GM19467 (cell line): ENCODE data around the gene PAM16.
"Not testable (repeated sequence)": the region's sequence is repeated elsewhere in the genome, so short reads cannot be mapped to it uniquely, and the experiment has no call there.

ENCODE experiments used
- ATAC-seq: cut with Tn5 transposase; IDR thresholded peaks from one replicate; pipeline ENCODE4 v1.9.1; 2021; ENCODE audit warnings: mild to moderate bottlenecking, moderate library complexity; ENCODE audit not compliant: unreplicated experiment

Gene PAM16

GRCh38 chr16:4337540-4338088 is 13.5 kb downstream of the PAM16 start:
- no peak for ATAC-seq

GRCh38 chr16:4336701-4337539 is 14.2 kb downstream of the PAM16 start:
- no peak for ATAC-seq

- no peak for ATAC-seq
Measured at GRCh38 chr16:4334724-4335495, 16.2 kb downstream of the PAM16 start.

GRCh38 chr16:4333714-4334113 is 17.4 kb downstream of the PAM16 start:
- ATAC-seq = not testable (repeated sequence)

- no peak for ATAC-seq
Measured at GRCh38 chr16:4333308-4333638, 17.8 kb downstream of the PAM16 start.

GRCh38 chr16:4332623-4333307 is 18.4 kb downstream of the PAM16 start:
- ATAC-seq = no peak

- ATAC-seq = no peak
Measured at GRCh38 chr16:4332083-4332482, 19.0 kb downstream of the PAM16 start.

GRCh38 chr16:4330277-4330874 is 20.7 kb downstream of the PAM16 start:
- no peak for ATAC-seq

- no peak for ATAC-seq
Measured at GRCh38 chr16:4328782-4329775, 22.0 kb downstream of the PAM16 start.

- no peak for ATAC-seq
Measured at GRCh38 chr16:4328046-4328781, 22.9 kb downstream of the PAM16 start.

GRCh38 chr16:4327386-4328045 is 23.6 kb downstream of the PAM16 start:
- no peak for ATAC-seq

- ATAC-seq = no peak
Measured at GRCh38 chr16:4325253-4325758, 25.8 kb downstream of the PAM16 start.

- ATAC-seq = no peak
Measured at GRCh38 chr16:4324492-4325252, 26.4 kb downstream of the PAM16 start.

- ATAC-seq = no peak
Measured at GRCh38 chr16:4323845-4324488, 27.2 kb downstream of the PAM16 start.

- no peak for ATAC-seq
Measured at GRCh38 chr16:4323071-4323844, 27.9 kb downstream of the PAM16 start.
